ENCODE measurements around the gene JKAMP. TPM values are rescaled to one million over a fixed set of nuclear protein-coding genes. Genes with fewer than 3 reads are reported as not detected.

JKAMP gene
- total and polyA plus RNA-seq, 2 of the 8 experiments (the other 6 are each of a cell fraction or from before 2014, with no cell fraction given), result 34.9 to 182 TPM

DNA sequence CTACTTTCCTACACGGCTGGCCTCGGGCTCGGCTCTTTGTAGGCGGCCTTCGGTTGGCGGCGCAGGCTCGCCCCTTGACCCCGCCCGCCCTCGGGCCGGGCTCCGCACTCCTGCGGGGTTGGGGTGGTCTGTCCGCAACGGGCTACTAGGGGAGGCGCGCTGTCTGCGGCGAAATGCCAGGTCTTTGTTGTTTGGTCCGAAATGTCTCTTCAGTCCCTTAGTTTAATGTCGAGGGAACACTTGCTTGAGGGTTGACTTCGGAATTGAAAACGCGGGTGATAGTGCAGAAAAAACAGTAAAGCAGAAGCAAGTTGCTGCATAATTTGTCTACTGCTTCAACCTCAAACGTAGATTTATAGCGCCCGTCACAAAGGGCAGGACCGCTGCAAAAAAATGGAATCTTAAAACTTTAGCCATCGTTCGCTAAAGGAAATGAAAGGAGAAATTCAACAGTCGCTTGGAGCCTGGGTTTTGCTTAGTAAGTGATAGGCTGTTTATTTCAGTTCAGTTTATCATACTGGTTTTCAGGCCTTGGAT is 390 bp downstream of the JKAMP start:
- Histone ChIP-seq H2BK20ac (ENCODE audit: low read length) (no peak overlapping the region), H4K8ac (ENCODE audit: extremely low read depth, insufficient read depth, low read length) (peak overlapping the region; percentile 91; the same call in 1 of the 2 replicates), H3K4ac (replicated peaks; ENCODE audit: insufficient read length, low read depth, low read length) (no peak overlapping the region), H3K4me1 (replicated peaks in 1 of 4; ENCODE audit: control insufficient read depth in 3 of 4, insufficient read depth in 4 of 4, low read length in 3 of 4) (peaks cover 0 to 10% (median 3%) of the 10 kb centered on the region in 4 experiments; a peak in 3 of 7 replicates), H3K9ac (replicated peaks in 1 of 4; ENCODE audit: extremely low read depth in 1 of 4, low read depth in 3 of 4, low read length in 3 of 4) (peak overlapping the region; percentile 63 to 80 (median 71)), H4K5ac (ENCODE audit: insufficient read length, low read depth, low read length) (peak overlapping the region; percentile 70), H3K27ac (ENCODE audit: low read depth, low read length) (peak overlapping the region; percentile 74), H3K79me1 (ENCODE audit: low read depth, low read length) (no peaks in the 10 kb centered on the region; the same call in 1 of the 2 replicates), H2BK12ac (ENCODE audit: low read depth, low read length) (no peak overlapping the region), H4K20me1 (replicated peaks in 1 of 2; ENCODE audit: control insufficient read depth in 1 of 2, insufficient read depth in 2 of 2, low read length in 2 of 2) (peaks cover 0 to 2% of the 10 kb centered on the region in 2 experiments), H3K4me2 (ENCODE audit: insufficient read depth in 1 of 2, low read depth in 2 of 2, low read length in 2 of 2) (peak overlapping the region; percentile 89 to 97), H3K9me3 (ENCODE audit: insufficient read depth in 2 of 2, low read depth in 1 of 2, low read length in 1 of 2) (no peaks in the 10 kb centered on the region), H2BK120ac (replicated peaks; ENCODE audit: low read depth, low read length) (no peak overlapping the region), H2AFZ (ENCODE audit: low read length) (peak overlapping the region; percentile 73), H3K27me3 (replicated peaks in 1 of 4; ENCODE audit: control insufficient read depth in 3 of 4, extremely low read depth in 1 of 4, insufficient read depth in 3 of 4, low read length in 3 of 4) (no peaks in the 10 kb centered on the region), H3K14ac (ENCODE audit: insufficient read length) (no peak overlapping the region), H3K4me3 (ENCODE audit: extremely low read depth in 1 of 4, insufficient read depth in 2 of 4, low read depth in 3 of 4, low read length in 4 of 4) (peak overlapping the region; percentile 71 to 90 (median 75)), H4K91ac (replicated peaks; ENCODE audit: insufficient read length, low read length) (no peak overlapping the region), H3K23ac (ENCODE audit: insufficient read length) (no peak overlapping the region), H3K56ac (replicated peaks; ENCODE audit: insufficient read length, low read depth, low read length) (peak overlapping the region; percentile 34), H3K36me3 (ENCODE audit: control insufficient read depth in 2 of 4, insufficient read depth in 4 of 4, low read length in 3 of 4) (peaks cover 7 to 22% (median 17%) of the 10 kb centered on the region in 4 experiments), H3K18ac (ENCODE audit: extremely low read depth, low read length) (peak overlapping the region; percentile 53; the same call in 1 of the 2 replicates), H3K79me2 (ENCODE audit: control insufficient read depth in 1 of 2, insufficient read depth in 2 of 2, low read length in 2 of 2) (peaks cover 0 to 47% of the 10 kb centered on the region in 2 experiments; a peak in 3 of 4 replicates), H2BK5ac (ENCODE audit: low read depth, low read length) (0 out of 2 replicates have a peak overlapping the region, but pooled peaks have one; percentile 28), H2BK15ac (ENCODE audit: low read length) (0 out of 2 replicates have a peak overlapping the region, but pooled peaks have one; percentile 53), H3K23me2 (ENCODE audit: low read depth, low read length) (peaks cover 7% of the 10 kb centered on the region), H2AK5ac (ENCODE audit: low read depth, low read length) (no peak overlapping the region)
- CTCF ChIA-PET (ENCODE audit: partially characterized antibody), result interaction anchor here (0.8 to 2.2 kb wide), 7 partner anchors 15 to 92 kb away, joined by 3 to 6 read pairs (median 4); partner anchors contain the start of gene CCDC175
- FAIRE-seq (no peak), DNase-seq (ENCODE audit: low read depth in 1 of 2, low spot score in 2 of 2) (no peak)
- POLR2A ChIA-PET (ENCODE audit: partially characterized antibody), result interaction anchor here (0.8 to 2.3 kb wide), 11 partner anchors 10 to 296 kb away, joined by 3 to 9 read pairs (median 5); partner anchors contain the start of genes DAAM1 and GPR135
- 1% methylated on average over 23 of the region's 32 CpGs; no CpG with 5 or more reads in 1 of the 2 experiments for WGBS, 2 experiments (ENCODE audit: extremely low coverage in 1 of 2, insufficient coverage in 1 of 2, insufficient read length in 1 of 2, insufficient replicate concordance in 2 of 2, low coverage in 1 of 2, low lambda C conversion rate in 2 of 2, missing lambda C conversion rate in 1 of 2)
- no peak for TF ChIP-seq KDM5A (IDR thresholded peaks at IDR 0.05; ENCODE audit: low read length)
- TF ChIP-seq RBBP5 (IDR thresholded peaks at IDR 0.05; ENCODE audit: borderline replicate concordance, low read depth, low read length), result 0 out of 2 replicates have a peak, but pooled peaks have one; percentile 15
- TF ChIP-seq SIN3A (conservative IDR thresholded peaks at IDR 0.05 in 1 of 2, IDR thresholded peaks at IDR 0.05 in 1 of 2; ENCODE audit: low read depth in 1 of 2, low read length in 2 of 2), result 0 out of 4 replicates have a peak, but pooled peaks have one; percentile 8 to 61
- TF ChIP-seq KDM1A (IDR thresholded peaks at IDR 0.05; ENCODE audit: borderline replicate concordance, low read length), result no peak
- no peak for TF ChIP-seq SIX5 (IDR thresholded peaks at IDR 0.05; ENCODE audit: low read depth, low read length)
- TF ChIP-seq POU5F1 (IDR thresholded peaks at IDR 0.05; ENCODE audit: low read depth, low read length), result no peak
- no peak; the same call in 1 of the 2 replicates for TF ChIP-seq PHF8 (conservative IDR thresholded peaks at IDR 0.05; ENCODE audit: low read depth, low read length)

All from H1 (cell line).